ENCODE measurements around the gene NRGN.

The NRGN gene

GRCh38 chr11:124779568-124779967 is 39.8 kb downstream of the NRGN start:
- no peak for DNase-seq

GRCh38 chr11:124783002-124783401 is 43.3 kb downstream of the NRGN start:
- no peak for DNase-seq

GRCh38 chr11:124784051-124784450 is 44.3 kb downstream of the NRGN start:
- no peak for DNase-seq

- no peak for DNase-seq
Observed at GRCh38 chr11:124788521-124788920, 48.8 kb downstream of the NRGN start.

GRCh38 chr11:124791626-124792341 is 52.0 kb downstream of the NRGN start:
- no peak for DNase-seq

GRCh38 chr11:124793466-124794278 is 53.9 kb downstream of the NRGN start:
- DNase-seq = peak in 2 of 56 donors; percentile 1 to 3

GRCh38 chr11:124796312-124796711 is 56.6 kb downstream of the NRGN start:
- DNase-seq = no peak

Data from amygdala (tissue), 56 donors.